Upper lobe of right lung (tissue), 1 donor: ENCODE results near the gene CNDP1. TPM values are rescaled to one million over a fixed set of nuclear protein-coding genes. Genes with fewer than 3 reads are reported as not detected.

Experiments
- ATAC-seq: fragments of 200-7000 bp; cut with Tn5 transposase; one replicate; pipeline ENCODE4 v1.9.1; 2020; ENCODE audit warnings: mild to moderate bottlenecking, moderate library complexity
- DNase-seq: peaks from one replicate; pipeline ENCODE4 v3.0.0-alpha.2; 2020
- H3K27ac ChIP-seq: fragments of 200-600 bp; one replicate; pipeline ENCODE4 v1.8.0; 2022
- H3K27me3 ChIP-seq: fragments of 200-600 bp; one replicate; pipeline ENCODE4 v1.8.0; 2022; ENCODE audit warnings: mild to moderate bottlenecking
- H3K36me3 ChIP-seq: fragments of 200-600 bp; one replicate; pipeline ENCODE4 v1.8.0; 2022
- H3K4me1 ChIP-seq: fragments of 200-600 bp; one replicate; pipeline ENCODE4 v1.8.0; 2022
- H3K4me3 ChIP-seq: fragments of 200-600 bp; one replicate; pipeline ENCODE4 v1.8.0; 2022; ENCODE audit warnings: mild to moderate bottlenecking
- H3K9me3 ChIP-seq: fragments of 200-600 bp; one replicate; pipeline ENCODE4 v1.8.0; 2022
- intact Hi-C: fragments of 100-400 bp; cut with DNase I; formaldehyde crosslinking; loops from one replicate; pipeline ENCODE4 v1.11.0; 2022
- total RNA-seq: library from RNA; stranded (reverse); fragmentation: NEBNext Ultra II Directional; extraction: Animal tissue kit (Norgen Biotek cat#: 25700); gene quantifications from one replicate; pipeline ENCODE4 v1.2.1, GENCODE V29; 2021
- TF ChIP-seq, protein P1 (sequence below): fragments of 200-600 bp; IDR thresholded peaks from one replicate; pipeline ENCODE4 v1.8.0; 2022; ENCODE audit warnings: antibody characterized with exemption
- donor health status: DM: no; HTN: yes; CAD: no; lungs with severe emphysema.

Gene CNDP1
- total RNA-seq, 1 donor from 2014 or later: not detected

DNA sequence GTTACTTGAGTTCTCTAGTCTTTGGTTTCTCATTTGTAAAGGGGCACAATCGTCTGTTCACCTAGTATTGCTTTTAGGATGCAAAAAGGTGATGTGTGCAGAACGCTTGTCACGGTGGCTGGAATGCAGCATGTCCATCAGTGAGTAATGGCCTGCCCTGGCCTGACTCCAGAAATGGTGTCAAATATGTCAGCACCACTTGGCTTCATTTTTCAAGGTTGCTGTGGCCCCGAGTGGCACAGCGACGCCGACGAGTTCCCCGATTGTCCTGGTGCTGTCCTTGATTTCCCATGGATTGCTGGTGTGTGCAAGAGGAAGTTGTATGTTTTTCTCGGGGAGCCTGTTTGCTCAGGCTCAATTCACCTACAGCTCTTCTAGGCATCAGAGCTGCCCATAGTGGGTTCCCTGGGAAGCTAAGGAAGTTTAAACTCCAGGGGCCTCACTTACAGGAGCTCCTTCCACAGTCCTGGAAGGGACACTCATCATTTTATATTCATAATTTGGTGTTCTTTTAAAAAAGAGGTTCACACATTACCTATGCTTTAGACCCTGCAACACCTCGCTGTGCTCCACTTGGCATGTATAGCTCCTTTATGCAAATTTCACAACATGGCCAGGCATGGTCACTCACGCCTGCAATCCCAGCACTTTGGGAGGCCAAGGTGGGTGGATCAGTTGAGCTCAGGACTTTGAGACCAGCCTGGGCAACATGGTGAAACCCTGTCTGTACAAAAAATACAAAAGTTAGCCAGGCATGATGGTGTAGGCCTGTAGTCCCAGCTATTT, 37.8 kb downstream of the CNDP1 start:
- Histone ChIP-seq H3K27me3 (no peaks in the 10 kb centered on the region), H3K4me3 (no peak overlapping the region), H3K4me1 (no peaks in the 10 kb centered on the region), H3K36me3 (no peaks in the 10 kb centered on the region), H3K27ac (no peak overlapping the region), H3K9me3 (no peaks in the 10 kb centered on the region)
- TF ChIP-seq, protein P1, sequence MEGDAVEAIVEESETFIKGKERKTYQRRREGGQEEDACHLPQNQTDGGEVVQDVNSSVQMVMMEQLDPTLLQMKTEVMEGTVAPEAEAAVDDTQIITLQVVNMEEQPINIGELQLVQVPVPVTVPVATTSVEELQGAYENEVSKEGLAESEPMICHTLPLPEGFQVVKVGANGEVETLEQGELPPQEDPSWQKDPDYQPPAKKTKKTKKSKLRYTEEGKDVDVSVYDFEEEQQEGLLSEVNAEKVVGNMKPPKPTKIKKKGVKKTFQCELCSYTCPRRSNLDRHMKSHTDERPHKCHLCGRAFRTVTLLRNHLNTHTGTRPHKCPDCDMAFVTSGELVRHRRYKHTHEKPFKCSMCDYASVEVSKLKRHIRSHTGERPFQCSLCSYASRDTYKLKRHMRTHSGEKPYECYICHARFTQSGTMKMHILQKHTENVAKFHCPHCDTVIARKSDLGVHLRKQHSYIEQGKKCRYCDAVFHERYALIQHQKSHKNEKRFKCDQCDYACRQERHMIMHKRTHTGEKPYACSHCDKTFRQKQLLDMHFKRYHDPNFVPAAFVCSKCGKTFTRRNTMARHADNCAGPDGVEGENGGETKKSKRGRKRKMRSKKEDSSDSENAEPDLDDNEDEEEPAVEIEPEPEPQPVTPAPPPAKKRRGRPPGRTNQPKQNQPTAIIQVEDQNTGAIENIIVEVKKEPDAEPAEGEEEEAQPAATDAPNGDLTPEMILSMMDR: no peak
- DNase-seq (no peak), ATAC-seq (no peak)
- intact Hi-C loops: no loop called here

- ATAC-seq: no peak
- Histone ChIP-seq H3K27ac (no peak overlapping the region), H3K27me3 (no peaks in the 10 kb centered on the region), H3K36me3 (no peaks in the 10 kb centered on the region), H3K4me1 (no peaks in the 10 kb centered on the region), H3K9me3 (no peaks in the 10 kb centered on the region), H3K4me3 (no peak overlapping the region)
- TF ChIP-seq, protein P1: no peak
- intact Hi-C loops: no loop called here
- no peak for DNase-seq
Measured at GRCh38 chr18:74573053-74573452, 38.8 kb downstream of the CNDP1 start.

DNA sequence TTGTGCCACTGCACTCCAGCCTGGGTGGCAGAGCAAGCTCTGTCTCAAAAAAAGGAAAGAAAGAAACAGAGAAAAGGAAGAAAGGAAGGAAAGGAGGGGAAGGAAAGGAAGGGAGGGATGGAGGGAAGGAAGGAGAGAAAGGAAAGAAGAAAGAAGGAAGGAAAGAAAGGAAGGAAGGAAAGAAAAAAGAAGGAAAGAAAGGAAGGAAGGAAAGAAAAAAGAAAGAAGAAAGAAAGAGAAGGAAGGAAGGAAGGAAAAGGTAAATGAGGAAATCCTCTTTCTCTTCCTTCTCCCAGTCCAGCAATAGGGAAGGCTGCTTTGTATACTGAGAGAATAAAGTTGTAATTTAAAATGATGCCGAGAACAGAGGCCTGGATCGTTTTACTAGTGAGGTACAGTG, 40.6 kb downstream of the CNDP1 start:
- no peak for ATAC-seq
- H3K4me3 ChIP-seq: no peak overlapping the region
- intact Hi-C loops: no loop called here
- no peaks in the 10 kb centered on the region for H3K27me3 ChIP-seq
- H3K27ac ChIP-seq: no peak overlapping the region
- DNase-seq: no peak
- no peaks in the 10 kb centered on the region for H3K36me3 ChIP-seq
- no peaks in the 10 kb centered on the region for H3K4me1 ChIP-seq
- H3K9me3 ChIP-seq: no peaks in the 10 kb centered on the region
- TF ChIP-seq, protein P1: no peak

GRCh38 chr18:74577019-74577418, 42.7 kb downstream of the CNDP1 start:
- DNase-seq (no peak), ATAC-seq (no peak)
- no peak overlapping the region for H3K4me3 ChIP-seq
- intact Hi-C loops: no loop called here
- no peaks in the 10 kb centered on the region for H3K9me3 ChIP-seq
- peaks cover 5% of the 10 kb centered on the region for H3K27me3 ChIP-seq
- H3K36me3 ChIP-seq: no peaks in the 10 kb centered on the region
- TF ChIP-seq, protein P1: no peak
- no peak overlapping the region for H3K27ac ChIP-seq
- no peaks in the 10 kb centered on the region for H3K4me1 ChIP-seq

GRCh38 chr18:74579496-74580065, 45.3 kb downstream of the CNDP1 start:
- DNase-seq: no peak
- intact Hi-C loops: no loop called here

More at GRCh38 chr18:74579496-74580065, 45.3 kb downstream of the CNDP1 start:
- H3K27ac ChIP-seq: no peak overlapping the region
- H3K4me1 ChIP-seq: no peaks in the 10 kb centered on the region
- H3K9me3 ChIP-seq: no peaks in the 10 kb centered on the region
- TF ChIP-seq, protein P1: no peak
- peaks cover 5% of the 10 kb centered on the region for H3K27me3 ChIP-seq
- no peak overlapping the region for H3K4me3 ChIP-seq
- H3K36me3 ChIP-seq: no peaks in the 10 kb centered on the region
- ATAC-seq: no peak
